Measurements from ENCODE around the gene ANKEF1.

- TF ChIP-seq, protein P1, sequence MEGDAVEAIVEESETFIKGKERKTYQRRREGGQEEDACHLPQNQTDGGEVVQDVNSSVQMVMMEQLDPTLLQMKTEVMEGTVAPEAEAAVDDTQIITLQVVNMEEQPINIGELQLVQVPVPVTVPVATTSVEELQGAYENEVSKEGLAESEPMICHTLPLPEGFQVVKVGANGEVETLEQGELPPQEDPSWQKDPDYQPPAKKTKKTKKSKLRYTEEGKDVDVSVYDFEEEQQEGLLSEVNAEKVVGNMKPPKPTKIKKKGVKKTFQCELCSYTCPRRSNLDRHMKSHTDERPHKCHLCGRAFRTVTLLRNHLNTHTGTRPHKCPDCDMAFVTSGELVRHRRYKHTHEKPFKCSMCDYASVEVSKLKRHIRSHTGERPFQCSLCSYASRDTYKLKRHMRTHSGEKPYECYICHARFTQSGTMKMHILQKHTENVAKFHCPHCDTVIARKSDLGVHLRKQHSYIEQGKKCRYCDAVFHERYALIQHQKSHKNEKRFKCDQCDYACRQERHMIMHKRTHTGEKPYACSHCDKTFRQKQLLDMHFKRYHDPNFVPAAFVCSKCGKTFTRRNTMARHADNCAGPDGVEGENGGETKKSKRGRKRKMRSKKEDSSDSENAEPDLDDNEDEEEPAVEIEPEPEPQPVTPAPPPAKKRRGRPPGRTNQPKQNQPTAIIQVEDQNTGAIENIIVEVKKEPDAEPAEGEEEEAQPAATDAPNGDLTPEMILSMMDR (IDR thresholded peaks at IDR 0.05), result no peak
- TF ChIP-seq EZH2 (IDR thresholded peaks at IDR 0.05) (no peak), EZH2phosphoT487 (IDR thresholded peaks at IDR 0.05) (no peak)
Observed at GRCh38 chr20:10022625-10023024, 12.2 kb upstream of the ANKEF1 start.

Measured in neural progenitor cell (in vitro differentiated cells).